Ectodermal cell (in vitro differentiated cells): Measurements from ENCODE around the gene SOX13. TPM values are rescaled to one million over a fixed set of nuclear protein-coding genes. Genes with fewer than 3 reads are reported as not detected.

Experiments
- H3K27ac ChIP-seq: 2 replicates; pipeline ENCODE4 v1.7.0; 2013; ENCODE audit warnings: mild to moderate bottlenecking, low read depth, low read length; ENCODE audit not compliant: insufficient read depth, poor library complexity, severe bottlenecking
- H3K27me3 ChIP-seq: 2 replicates; pipeline ENCODE4 v1.7.0; 2013; ENCODE audit warnings: mild to moderate bottlenecking, low read length; ENCODE audit not compliant: insufficient read depth, control insufficient read depth, poor library complexity, severe bottlenecking
- H3K36me3 ChIP-seq: one replicate; pipeline ENCODE4 v1.7.0; 2013; ENCODE audit warnings: low read length; ENCODE audit not compliant: control insufficient read depth, insufficient read depth
- H3K4me1 ChIP-seq: one replicate; pipeline ENCODE4 v1.7.0; 2013; ENCODE audit warnings: low read length; ENCODE audit not compliant: control insufficient read depth, insufficient read depth
- H3K4me3 ChIP-seq: 2 replicates; pipeline ENCODE4 v1.7.0; 2013; ENCODE audit warnings: low read depth, low read length, control low read depth; ENCODE audit not compliant: insufficient read depth
- H3K9me3 ChIP-seq: 2 replicates; pipeline ENCODE4 v1.7.0; 2013; ENCODE audit warnings: mild to moderate bottlenecking, low read length, moderate library complexity; ENCODE audit not compliant: control insufficient read depth
- WGBS, 2 experiments: methylation state at CpG; one replicate each; pipeline ENCODE4 v1.1.7; 2013; ENCODE audit warnings: missing lambda C conversion rate in 2 of 2; 5-methylcytosine and 5-hydroxymethylcytosine counted together
- polyA plus RNA-seq, 4 experiments: library from polyadenylated mRNA; stranded (reverse); fragments of 50-300 nt; gene quantifications; one replicate each; pipeline ENCODE4 v1.2.3, GENCODE V29; 2013

SOX13 gene
- 67.1 TPM for polyA plus RNA-seq (2013, experiment 1 of 4)
- 66.2 TPM for polyA plus RNA-seq (2013, experiment 2 of 4)
- 62.6 TPM for polyA plus RNA-seq (2013, experiment 3 of 4)
- 68.2 TPM for polyA plus RNA-seq (2013, experiment 4 of 4)

DNA sequence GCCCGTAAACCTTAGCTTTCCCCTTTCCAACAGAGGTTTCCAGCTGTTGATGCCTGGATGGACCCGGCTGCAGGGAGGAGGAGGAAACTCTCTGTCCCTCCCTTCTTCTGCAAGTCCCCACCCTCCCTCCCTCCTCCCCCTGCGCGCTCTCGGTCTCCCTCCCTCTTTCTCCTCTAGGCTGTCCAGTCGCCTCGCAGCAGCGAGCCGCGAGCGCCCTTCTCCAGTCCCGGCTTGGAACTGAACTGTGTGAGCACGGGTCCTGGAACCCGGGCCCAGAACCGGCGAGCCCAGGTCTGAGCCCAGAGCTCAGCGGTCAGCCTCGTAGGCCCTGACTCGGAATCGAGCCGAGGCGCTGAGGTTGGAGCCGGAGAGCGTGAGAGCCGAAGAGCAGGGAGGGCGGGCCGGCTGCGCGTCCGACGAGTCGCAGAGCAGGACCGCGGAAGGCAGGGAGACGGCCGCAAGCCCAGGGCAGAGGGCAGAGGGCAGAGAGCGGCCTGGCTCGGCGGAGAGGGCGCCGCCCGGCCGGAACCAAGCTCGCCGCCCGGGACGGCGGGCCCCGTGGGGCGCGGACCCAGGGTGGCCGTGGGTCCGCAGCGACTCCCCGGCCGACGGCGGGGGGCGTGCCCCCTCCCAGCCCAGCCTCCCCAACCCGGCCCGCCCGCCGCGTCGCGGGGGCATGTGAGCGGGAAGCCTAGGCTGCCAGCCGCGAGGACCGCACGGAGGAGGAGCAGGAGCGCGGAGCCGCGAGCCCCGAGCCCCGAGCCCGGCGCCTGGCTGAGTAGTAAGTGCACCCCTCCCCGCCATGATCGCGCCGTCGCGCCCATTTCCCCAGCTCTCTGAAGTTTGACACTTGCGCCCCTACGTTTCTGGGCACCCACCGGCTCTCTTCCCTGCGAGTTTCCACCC lies at the start of gene SOX13:
TSS of gene SOX13 (plus strand) at position 185 of the 906 bp plus-strand sequence. CDS start 39,801 bp downstream, outside the sequence.
- no peaks in the 10 kb centered on the region for H3K36me3 ChIP-seq
- H3K4me1 ChIP-seq, result peaks cover 22% of the 10 kb centered on the region
- peak within 1 kb of the TSS; percentile 89 for H3K4me3 ChIP-seq
- peak within 1 kb of the TSS; percentile 83 for H3K27ac ChIP-seq
- 0% methylated on average over 89 of the region's 89 CpGs for WGBS, 2 experiments
- H3K27me3 ChIP-seq, result no peaks in the 10 kb centered on the region
- H3K9me3 ChIP-seq, result no peaks in the 10 kb centered on the region

- no peaks in the 10 kb centered on the region for H3K36me3 ChIP-seq
- H3K9me3 ChIP-seq, result no peaks in the 10 kb centered on the region
- no peak overlapping the region for H3K4me3 ChIP-seq
- H3K27me3 ChIP-seq, result no peaks in the 10 kb centered on the region
- peak overlapping the region; percentile 95 for H3K27ac ChIP-seq
- 4 to 5% methylated on average over 16 to 17 of the region's 17 CpGs for WGBS, 2 experiments
- H3K4me1 ChIP-seq, result peaks cover 34% of the 10 kb centered on the region
Measured at GRCh38 chr1:204025917-204026707, 46.8 kb upstream of the SOX13 start.

- WGBS, 2 experiments, result 81 to 87% methylated on average over 2 to 3 of the region's 3 CpGs
- H3K9me3 ChIP-seq, result no peaks in the 10 kb centered on the region
- peaks cover 34% of the 10 kb centered on the region for H3K4me1 ChIP-seq
- no peak overlapping the region for H3K27ac ChIP-seq
- H3K27me3 ChIP-seq, result no peaks in the 10 kb centered on the region
- H3K4me3 ChIP-seq, result no peak overlapping the region
- H3K36me3 ChIP-seq, result no peaks in the 10 kb centered on the region
Measured at GRCh38 chr1:204027446-204027845, 45.5 kb upstream of the SOX13 start.

GRCh38 chr1:204029016-204029415 lies 43.9 kb upstream of the SOX13 start:
- Histone ChIP-seq H3K36me3 (no peaks in the 10 kb centered on the region), H3K9me3 (no peaks in the 10 kb centered on the region), H3K4me3 (no peak overlapping the region), H3K27me3 (no peaks in the 10 kb centered on the region), H3K27ac (no peak overlapping the region), H3K4me1 (peaks cover 39% of the 10 kb centered on the region)
- 89 to 93% methylated on average over 11 of the region's 11 CpGs for WGBS, 2 experiments

- H3K27me3 ChIP-seq, result no peaks in the 10 kb centered on the region
- no peak overlapping the region for H3K4me3 ChIP-seq
- H3K36me3 ChIP-seq, result no peaks in the 10 kb centered on the region
- no peak overlapping the region for H3K27ac ChIP-seq
- H3K4me1 ChIP-seq, result peaks cover 28% of the 10 kb centered on the region
- 81 to 82% methylated on average over 11 of the region's 11 CpGs for WGBS, 2 experiments
- no peaks in the 10 kb centered on the region for H3K9me3 ChIP-seq
Measured at GRCh38 chr1:204031098-204031710, 41.7 kb upstream of the SOX13 start.

DNA sequence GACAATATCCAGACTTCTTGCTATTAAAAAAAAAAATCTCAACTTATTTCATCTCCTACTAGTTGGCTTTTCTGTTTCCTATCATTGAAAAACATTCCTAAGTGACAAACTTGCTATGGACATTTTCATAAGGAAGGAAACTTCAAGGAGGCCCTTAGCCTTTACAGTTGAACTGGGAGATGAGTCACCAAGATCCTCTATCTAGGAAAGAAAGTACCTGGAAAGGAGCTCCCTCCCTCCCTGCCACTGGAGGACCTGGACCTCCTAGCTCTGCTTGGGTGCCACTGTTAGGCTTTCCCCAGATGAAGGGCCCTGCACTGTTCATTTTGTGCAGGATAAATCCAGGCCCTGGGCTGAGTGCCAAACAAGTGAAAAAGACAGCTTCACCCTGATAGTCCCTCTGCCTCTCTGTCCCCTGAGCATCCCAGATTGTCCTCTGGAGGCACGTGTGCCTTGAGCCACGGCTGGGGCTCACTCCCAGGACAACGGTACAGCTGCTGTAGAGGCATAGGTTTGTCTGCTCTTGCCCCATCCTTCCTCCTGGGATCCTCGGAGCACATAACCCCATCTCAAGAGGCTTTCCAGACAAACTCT lies 40.2 kb upstream of the SOX13 start:
- H3K9me3 ChIP-seq, result no peaks in the 10 kb centered on the region
- WGBS, 2 experiments, result 65% methylated on average over 4 of the region's 4 CpGs
- no peaks in the 10 kb centered on the region for H3K27me3 ChIP-seq
- H3K4me1 ChIP-seq, result peaks cover 22% of the 10 kb centered on the region
- H3K36me3 ChIP-seq, result no peaks in the 10 kb centered on the region
- no peak overlapping the region for H3K4me3 ChIP-seq
- no peak overlapping the region for H3K27ac ChIP-seq

DNA sequence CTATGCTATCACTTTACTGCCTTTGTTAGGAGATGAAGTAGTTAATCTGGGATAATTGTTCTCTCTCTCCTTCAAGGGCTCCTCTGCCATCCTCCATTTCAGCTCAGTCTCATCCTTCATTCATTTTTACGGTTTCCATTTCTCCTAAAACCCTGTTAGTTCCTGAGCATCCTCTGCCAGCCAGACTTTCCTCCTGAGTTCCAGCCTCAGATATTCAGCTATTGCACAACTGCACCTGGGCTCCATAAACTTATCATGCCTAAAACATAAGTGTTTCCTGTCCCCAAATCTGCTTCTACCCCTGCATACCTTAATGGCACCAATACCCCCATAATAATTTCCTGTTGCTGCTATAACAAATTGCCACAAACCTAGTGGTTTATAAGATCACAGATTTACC lies 39.6 kb upstream of the SOX13 start:
- 81 to 84% methylated on average over 1 of the region's 1 CpG for WGBS, 2 experiments
- Histone ChIP-seq H3K27me3 (no peaks in the 10 kb centered on the region), H3K4me3 (no peak overlapping the region)

DNA sequence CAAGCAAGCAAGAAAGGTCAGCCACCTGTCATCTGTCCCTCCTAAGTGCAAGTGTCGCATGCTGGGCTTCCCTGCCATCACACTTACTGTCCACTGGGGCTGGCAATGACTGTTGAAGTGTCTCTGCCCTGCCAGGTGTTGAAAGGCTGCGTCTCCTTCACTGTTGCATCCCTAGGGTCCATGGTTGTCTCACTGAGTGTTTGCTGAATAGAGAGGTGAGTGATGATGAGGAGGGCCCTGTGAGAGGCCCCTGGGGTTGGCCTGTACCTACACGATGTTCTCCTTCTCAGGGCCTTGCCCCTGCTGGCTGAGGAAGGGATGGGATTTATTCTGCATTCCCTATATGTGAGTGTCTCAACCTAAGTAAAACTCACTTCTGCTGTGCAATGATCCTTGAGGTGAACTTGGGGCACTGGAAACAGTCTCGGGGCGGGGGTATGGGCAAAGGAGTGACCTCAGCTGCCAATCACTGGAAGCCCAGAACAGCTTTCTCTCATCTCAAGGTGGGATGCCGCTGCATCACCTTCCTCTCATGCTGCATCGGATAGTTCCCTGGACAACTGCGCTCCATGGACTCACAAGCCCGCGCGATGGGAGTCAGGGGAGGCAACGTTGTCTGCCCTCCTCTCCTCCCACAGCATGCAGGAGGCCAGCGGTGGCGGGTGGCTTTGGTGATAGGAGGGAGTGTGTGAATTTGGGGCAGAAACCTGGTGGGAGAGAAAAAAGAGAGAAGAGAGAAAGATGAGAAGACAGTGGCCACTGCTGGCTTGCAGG lies 35.8 kb upstream of the SOX13 start:
- Histone ChIP-seq H3K27ac (no peak overlapping the region), H3K36me3 (no peaks in the 10 kb centered on the region), H3K27me3 (no peaks in the 10 kb centered on the region), H3K4me3 (no peak overlapping the region), H3K9me3 (no peaks in the 10 kb centered on the region), H3K4me1 (peaks cover 20% of the 10 kb centered on the region)
- WGBS, 2 experiments, result 80 to 82% methylated on average over 13 to 14 of the region's 14 CpGs

More for the DNA sequence above, 39.6 kb upstream of the SOX13 start:
- Histone ChIP-seq H3K36me3 (no peaks in the 10 kb centered on the region), H3K4me1 (peaks cover 20% of the 10 kb centered on the region), H3K9me3 (no peaks in the 10 kb centered on the region), H3K27ac (no peak overlapping the region)

GRCh38 chr1:204041232-204041767 lies 31.6 kb upstream of the SOX13 start:
- no peaks in the 10 kb centered on the region for H3K36me3 ChIP-seq
- peaks cover 15% of the 10 kb centered on the region for H3K4me1 ChIP-seq
- H3K4me3 ChIP-seq, result no peak overlapping the region
- H3K27ac ChIP-seq, result no peak overlapping the region
- 77 to 79% methylated on average over 10 of the region's 10 CpGs for WGBS, 2 experiments
- H3K9me3 ChIP-seq, result no peaks in the 10 kb centered on the region
- H3K27me3 ChIP-seq, result no peaks in the 10 kb centered on the region
